Mesothelial cell of epicardium (in vitro differentiated cells): ENCODE results near the gene ZMYND19. TPM values are rescaled to one million over a fixed set of nuclear protein-coding genes. Genes with fewer than 3 reads are reported as not detected.

Experiments
- DNase-seq, 2 experiments: peaks; one replicate each; pipeline ENCODE4 v3.0.0; 2021; ENCODE audit warnings: low spot score in 2 of 2; ENCODE audit not compliant: unreplicated experiment in 2 of 2
- H3K27ac Mint-ChIP-seq: 2 replicates; pipeline ENCODE4 v1.8.0; 2021; ENCODE audit warnings: mixed read lengths
- H3K27me3 Mint-ChIP-seq: 2 replicates; pipeline ENCODE4 v1.8.0; 2021; ENCODE audit warnings: low read depth, mixed read lengths
- H3K36me3 Mint-ChIP-seq: 2 replicates; pipeline ENCODE4 v1.8.0; 2021; ENCODE audit warnings: mixed read lengths
- H3K4me1 Mint-ChIP-seq: 2 replicates; pipeline ENCODE4 v1.8.0; 2021; ENCODE audit warnings: mixed read lengths
- H3K4me3 Mint-ChIP-seq: 2 replicates; pipeline ENCODE4 v1.8.0; 2021; ENCODE audit warnings: mild to moderate bottlenecking, moderate library complexity, mixed read lengths
- H3K9me3 Mint-ChIP-seq: 2 replicates; pipeline ENCODE4 v1.8.0; 2021; ENCODE audit warnings: mixed read lengths
- total RNA-seq: library from RNA; stranded (reverse); gene quantifications from 3 replicates; pipeline ENCODE4 v1.2.1, GENCODE V29; 2021
- TF ChIP-seq, protein P1 (sequence below): fragments of 200-600 bp; sonication (generic); IDR thresholded peaks from one replicate; pipeline ENCODE4 v1.5.0; 2021; ENCODE audit warnings: antibody characterized with exemption; ENCODE audit not compliant: unreplicated experiment

ZMYND19 gene
- total RNA-seq, 1 donor from 2014 or later = 33.2 TPM

- Mint-ChIP-seq H3K9me3 (no peaks in the 10 kb centered on the region), H3K4me3 (peak overlapping the region; percentile 13), H3K36me3 (peaks cover 5% of the 10 kb centered on the region), H3K27me3 (peaks cover 5% of the 10 kb centered on the region), H3K4me1 (peaks cover 25% of the 10 kb centered on the region), H3K27ac (peak overlapping the region; percentile 95)
- peak in 1 of 2 experiments; percentile 70 for DNase-seq
- TF ChIP-seq, protein P1, sequence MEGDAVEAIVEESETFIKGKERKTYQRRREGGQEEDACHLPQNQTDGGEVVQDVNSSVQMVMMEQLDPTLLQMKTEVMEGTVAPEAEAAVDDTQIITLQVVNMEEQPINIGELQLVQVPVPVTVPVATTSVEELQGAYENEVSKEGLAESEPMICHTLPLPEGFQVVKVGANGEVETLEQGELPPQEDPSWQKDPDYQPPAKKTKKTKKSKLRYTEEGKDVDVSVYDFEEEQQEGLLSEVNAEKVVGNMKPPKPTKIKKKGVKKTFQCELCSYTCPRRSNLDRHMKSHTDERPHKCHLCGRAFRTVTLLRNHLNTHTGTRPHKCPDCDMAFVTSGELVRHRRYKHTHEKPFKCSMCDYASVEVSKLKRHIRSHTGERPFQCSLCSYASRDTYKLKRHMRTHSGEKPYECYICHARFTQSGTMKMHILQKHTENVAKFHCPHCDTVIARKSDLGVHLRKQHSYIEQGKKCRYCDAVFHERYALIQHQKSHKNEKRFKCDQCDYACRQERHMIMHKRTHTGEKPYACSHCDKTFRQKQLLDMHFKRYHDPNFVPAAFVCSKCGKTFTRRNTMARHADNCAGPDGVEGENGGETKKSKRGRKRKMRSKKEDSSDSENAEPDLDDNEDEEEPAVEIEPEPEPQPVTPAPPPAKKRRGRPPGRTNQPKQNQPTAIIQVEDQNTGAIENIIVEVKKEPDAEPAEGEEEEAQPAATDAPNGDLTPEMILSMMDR = no peak
Observed at GRCh38 chr9:137611623-137612609, 21.6 kb upstream of the ZMYND19 start.

GRCh38 chr9:137610944-137611343 lies 20.6 kb upstream of the ZMYND19 start:
- no peak overlapping the region for H3K4me3 Mint-ChIP-seq
- TF ChIP-seq, protein P1 = no peak
- H3K4me1 Mint-ChIP-seq = peaks cover 28% of the 10 kb centered on the region
- no peaks in the 10 kb centered on the region for H3K9me3 Mint-ChIP-seq
- DNase-seq = no peak
- peaks cover 10% of the 10 kb centered on the region for H3K27me3 Mint-ChIP-seq
- peak overlapping the region; percentile 95 for H3K27ac Mint-ChIP-seq
- H3K36me3 Mint-ChIP-seq = peaks cover 5% of the 10 kb centered on the region

- Mint-ChIP-seq H3K36me3 (no peaks in the 10 kb centered on the region), H3K27ac (no peak overlapping the region), H3K4me3 (peak overlapping the region; percentile 69), H3K9me3 (no peaks in the 10 kb centered on the region), H3K27me3 (peaks cover 29% of the 10 kb centered on the region), H3K4me1 (peaks cover 21% of the 10 kb centered on the region)
- DNase-seq = no peak
- TF ChIP-seq, protein P1 = no peak
Observed at GRCh38 chr9:137607141-137607857, 17.0 kb upstream of the ZMYND19 start.

GRCh38 chr9:137606734-137607138 lies 16.4 kb upstream of the ZMYND19 start:
- Mint-ChIP-seq H3K4me3 (peak overlapping the region; percentile 69), H3K4me1 (peaks cover 16% of the 10 kb centered on the region), H3K9me3 (no peaks in the 10 kb centered on the region), H3K36me3 (no peaks in the 10 kb centered on the region), H3K27me3 (peaks cover 31% of the 10 kb centered on the region), H3K27ac (no peak overlapping the region)
- no peak for DNase-seq
- TF ChIP-seq, protein P1 = no peak

- Mint-ChIP-seq H3K4me1 (peaks cover 11% of the 10 kb centered on the region), H3K27ac (no peak overlapping the region), H3K9me3 (no peaks in the 10 kb centered on the region), H3K4me3 (peak overlapping the region; percentile 69), H3K27me3 (peaks cover 32% of the 10 kb centered on the region), H3K36me3 (no peaks in the 10 kb centered on the region)
- DNase-seq = no peak
- TF ChIP-seq, protein P1 = no peak
Observed at GRCh38 chr9:137606005-137606621, 15.8 kb upstream of the ZMYND19 start.
